SHP77 (cell line): ENCODE data around the gene PRKCH.

Experiments
- DNase-seq, 2 experiments: peaks; one replicate each; lab custom pipeline; 2025; lab: John Stamatoyannopoulos, UW

The PRKCH gene

GRCh38 chr14:61365667-61366212 lies 44.4 kb downstream of the PRKCH start:
- no peak for DNase-seq

GRCh38 chr14:61368114-61368710 lies 46.8 kb downstream of the PRKCH start:
- DNase-seq: no peak

- no peak for DNase-seq
Measured at GRCh38 chr14:61368781-61369453, 47.5 kb downstream of the PRKCH start.

- no peak for DNase-seq
Measured at GRCh38 chr14:61369454-61369810, 48.1 kb downstream of the PRKCH start.

GRCh38 chr14:61372379-61372778 lies 51.0 kb downstream of the PRKCH start:
- DNase-seq: no peak

GRCh38 chr14:61372842-61373555 lies 51.6 kb downstream of the PRKCH start:
- no peak for DNase-seq

- no peak for DNase-seq
Measured at GRCh38 chr14:61374284-61374683, 52.9 kb downstream of the PRKCH start.

GRCh38 chr14:61375218-61375617 lies 53.8 kb downstream of the PRKCH start:
- no peak for DNase-seq

GRCh38 chr14:61376314-61376713 lies 54.9 kb downstream of the PRKCH start:
- no peak for DNase-seq

- no peak for DNase-seq
Measured at GRCh38 chr14:61377749-61378148, 56.4 kb downstream of the PRKCH start.

- DNase-seq: no peak
Measured at GRCh38 chr14:61379639-61380184, 58.3 kb downstream of the PRKCH start.

GRCh38 chr14:61380984-61381383 lies 59.6 kb downstream of the PRKCH start:
- no peak for DNase-seq

GRCh38 chr14:61381553-61381952 lies 60.2 kb downstream of the PRKCH start:
- no peak for DNase-seq

GRCh38 chr14:61382842-61383241 lies 61.5 kb downstream of the PRKCH start:
- no peak for DNase-seq

GRCh38 chr14:61385002-61385685 lies 63.8 kb downstream of the PRKCH start:
- no peak for DNase-seq

- DNase-seq: no peak
Measured at GRCh38 chr14:61386173-61386772, 64.9 kb downstream of the PRKCH start.

- DNase-seq: no peak
Measured at GRCh38 chr14:61387076-61387475, 65.7 kb downstream of the PRKCH start.

- no peak for DNase-seq
Measured at GRCh38 chr14:61388173-61388975, 67.0 kb downstream of the PRKCH start.

GRCh38 chr14:61388976-61389576 lies 67.7 kb downstream of the PRKCH start:
- DNase-seq: no peak

GRCh38 chr14:61391119-61391518 lies 69.7 kb downstream of the PRKCH start:
- DNase-seq: no peak

- no peak for DNase-seq
Measured at GRCh38 chr14:61392297-61392696, 70.9 kb downstream of the PRKCH start.
